GM18505 (cell line): ENCODE results near the gene ISX.

Experiments used
- ATAC-seq: cut with Tn5 transposase; IDR thresholded peaks from one replicate; pipeline ENCODE4 v1.9.1; 2021; ENCODE audit not compliant: unreplicated experiment
- POLR2A ChIP-seq: IDR thresholded peaks from 4 replicates; pipeline ENCODE4 v1.6.1; 2011; ENCODE audit warnings: borderline replicate concordance; ENCODE audit not compliant: insufficient read depth, insufficient read length; ENCODE audit errors: extremely low read depth

The ISX gene

GRCh38 chr22:35103761-35104160 is 37.8 kb downstream of the ISX start:
- ATAC-seq: no peak

GRCh38 chr22:35104491-35104890 is 38.5 kb downstream of the ISX start:
- no peak for ATAC-seq
- no peak for TF ChIP-seq POLR2A

More at GRCh38 chr22:35103761-35104160, 37.8 kb downstream of the ISX start:
- TF ChIP-seq POLR2A: no peak

DNA sequence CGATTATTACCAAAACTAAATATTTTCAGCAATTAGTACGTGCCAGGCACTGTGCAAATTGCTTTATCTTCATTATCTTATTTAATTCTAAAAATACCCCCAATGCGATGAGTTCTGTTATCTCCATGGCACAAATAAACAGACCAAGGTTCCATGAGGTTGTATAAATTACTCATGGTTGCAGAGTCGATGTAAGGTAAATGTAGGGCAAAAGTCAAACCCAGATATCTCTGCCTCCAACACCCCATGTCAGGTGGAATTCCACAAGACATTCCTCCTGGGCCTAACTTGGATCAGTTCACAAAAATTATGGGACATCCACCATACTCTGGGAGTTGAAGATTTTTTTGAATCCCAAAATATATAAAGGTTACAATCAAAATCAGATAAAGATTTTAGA is 43.7 kb downstream of the ISX start:
- no peak for TF ChIP-seq POLR2A
- ATAC-seq: no peak

DNA sequence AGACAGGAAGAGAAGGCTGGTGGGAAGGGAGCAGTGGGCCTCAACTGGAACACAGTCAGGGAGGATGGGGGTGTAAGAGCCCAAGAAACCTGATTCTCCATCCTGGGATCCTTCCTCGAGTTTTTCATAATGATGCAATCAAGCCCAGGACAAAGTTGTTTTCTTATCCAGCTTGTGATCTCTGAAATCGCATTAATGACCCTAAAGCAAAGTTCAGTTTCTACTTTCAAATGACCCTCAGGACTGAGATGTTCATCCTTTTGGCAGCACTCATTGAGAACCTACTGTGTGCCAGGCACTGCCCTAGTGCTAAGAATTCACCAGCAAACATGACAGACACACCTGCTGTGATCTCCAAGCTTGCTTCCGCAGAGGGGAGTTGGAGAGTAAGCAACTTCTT is 45.3 kb downstream of the ISX start:
- no peak for TF ChIP-seq POLR2A
- no peak for ATAC-seq

GRCh38 chr22:35113341-35113740 is 47.4 kb downstream of the ISX start:
- no peak for ATAC-seq
- TF ChIP-seq POLR2A: no peak

GRCh38 chr22:35114131-35114980 is 48.4 kb downstream of the ISX start:
- ATAC-seq: no peak
- TF ChIP-seq POLR2A: no peak

GRCh38 chr22:35115515-35115914 is 49.6 kb downstream of the ISX start:
- no peak for ATAC-seq
- no peak for TF ChIP-seq POLR2A

GRCh38 chr22:35116269-35116668 is 50.3 kb downstream of the ISX start:
- no peak for ATAC-seq
- TF ChIP-seq POLR2A: no peak

DNA sequence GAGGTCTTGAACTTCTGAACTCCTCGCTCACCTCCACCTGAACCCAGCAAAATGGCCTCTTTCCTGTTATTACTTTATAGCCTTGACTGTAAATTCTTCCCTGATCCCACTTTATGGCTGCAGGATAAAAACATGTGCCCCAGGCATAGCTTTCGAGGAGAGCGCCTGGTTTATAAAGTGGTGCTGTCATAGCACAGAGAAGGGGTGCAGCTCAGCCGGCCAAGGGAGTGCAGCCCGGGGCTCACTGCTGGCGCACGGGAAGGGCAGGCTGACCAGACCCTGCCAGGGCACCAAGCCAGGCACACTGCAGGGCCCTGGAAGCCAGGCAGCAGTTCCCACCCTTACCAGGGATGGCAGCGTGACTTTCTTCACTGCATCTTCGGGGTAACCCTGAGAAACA is 50.9 kb downstream of the ISX start:
- no peak for ATAC-seq
- TF ChIP-seq POLR2A: no peak

- no peak for TF ChIP-seq POLR2A
- no peak for ATAC-seq
Observed at GRCh38 chr22:35119494-35119893, 53.5 kb downstream of the ISX start.

DNA sequence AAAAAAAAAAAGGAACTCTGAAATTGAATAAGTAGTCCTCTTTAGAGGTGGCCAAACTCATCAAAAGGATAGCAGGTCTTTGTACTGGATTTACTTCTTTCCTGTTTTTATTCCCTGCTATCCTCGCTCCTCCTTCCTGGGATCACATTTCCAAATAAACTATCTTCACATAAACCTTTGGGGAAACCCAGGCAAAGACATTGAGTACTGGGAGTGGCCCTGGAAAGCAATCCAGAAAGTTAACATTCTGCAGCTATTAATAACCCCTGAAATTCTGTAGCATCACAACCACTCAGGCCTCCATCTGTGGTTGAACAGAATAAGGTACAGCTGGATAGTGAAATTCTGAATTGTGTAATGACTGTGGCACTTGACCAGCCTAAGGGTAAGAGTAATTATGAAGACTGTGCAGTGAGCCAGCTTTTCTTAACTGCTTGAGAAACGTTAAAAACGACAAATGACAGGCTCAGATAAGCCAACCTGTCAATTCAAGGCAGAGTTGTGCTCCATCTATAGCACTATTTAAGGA is 58.8 kb downstream of the ISX start:
- TF ChIP-seq POLR2A: no peak
- no peak for ATAC-seq

DNA sequence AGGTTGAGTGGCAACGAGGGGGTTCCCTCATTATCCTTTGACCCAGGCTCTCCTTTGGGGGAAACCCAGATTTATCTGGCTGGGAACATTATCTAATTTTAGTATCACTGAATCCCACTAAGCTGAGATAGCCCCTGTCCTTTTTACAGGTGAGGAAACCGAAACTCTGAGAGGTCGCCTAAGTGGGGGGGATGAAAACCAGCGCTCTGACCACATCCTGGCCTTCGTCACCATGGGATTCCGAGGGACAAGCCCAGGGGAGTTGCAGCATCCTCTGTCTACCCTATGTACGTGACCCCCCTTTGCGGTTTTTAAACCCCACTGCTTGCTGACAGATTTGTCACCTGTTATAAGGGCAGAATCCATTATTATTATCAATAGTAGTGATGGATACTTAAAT is 61.0 kb downstream of the ISX start:
- no peak for TF ChIP-seq POLR2A
- peak; percentile 48 for ATAC-seq

DNA sequence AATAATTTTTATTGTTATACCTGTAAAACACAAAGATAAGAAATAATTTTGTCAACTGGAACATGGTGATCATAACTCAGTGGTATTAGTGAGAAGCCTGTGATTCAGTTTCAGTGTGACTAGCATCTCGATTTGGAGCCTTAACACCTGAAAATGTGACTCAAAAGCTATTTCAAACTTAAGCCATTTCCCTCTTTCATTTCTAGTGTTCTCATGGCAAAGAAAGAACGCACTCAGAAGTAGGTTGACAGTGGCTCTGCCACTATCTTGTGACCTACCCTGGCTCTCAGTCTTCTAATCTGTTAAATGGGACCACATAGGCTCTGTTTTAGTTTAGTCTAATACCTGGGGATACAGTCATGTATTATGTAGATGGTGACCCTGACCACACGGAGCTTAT is 62.7 kb downstream of the ISX start:
- peak; percentile 45 for TF ChIP-seq POLR2A
- peak; percentile 41 for ATAC-seq

- TF ChIP-seq POLR2A: no peak
- ATAC-seq: no peak
Observed at GRCh38 chr22:35131525-35132000, 65.6 kb downstream of the ISX start.

DNA sequence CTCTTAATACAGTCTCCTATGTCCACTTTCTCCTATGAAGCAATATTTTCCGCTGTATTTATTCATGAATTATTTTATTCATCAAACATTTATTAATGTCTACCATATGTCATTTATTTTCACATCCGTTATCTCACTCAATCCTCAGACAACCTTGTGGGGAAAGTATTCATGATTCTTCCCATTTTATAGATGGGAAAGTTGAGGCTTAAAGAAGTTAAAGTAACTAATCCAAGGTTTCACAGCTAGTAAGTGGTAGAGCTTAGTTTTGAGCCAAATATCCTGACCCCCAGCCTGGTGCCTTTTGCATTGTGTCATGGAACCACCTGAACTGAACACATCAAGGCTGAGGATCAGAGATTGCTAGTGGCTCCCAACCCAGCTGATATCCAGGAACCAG is 66.6 kb downstream of the ISX start:
- no peak for ATAC-seq

DNA sequence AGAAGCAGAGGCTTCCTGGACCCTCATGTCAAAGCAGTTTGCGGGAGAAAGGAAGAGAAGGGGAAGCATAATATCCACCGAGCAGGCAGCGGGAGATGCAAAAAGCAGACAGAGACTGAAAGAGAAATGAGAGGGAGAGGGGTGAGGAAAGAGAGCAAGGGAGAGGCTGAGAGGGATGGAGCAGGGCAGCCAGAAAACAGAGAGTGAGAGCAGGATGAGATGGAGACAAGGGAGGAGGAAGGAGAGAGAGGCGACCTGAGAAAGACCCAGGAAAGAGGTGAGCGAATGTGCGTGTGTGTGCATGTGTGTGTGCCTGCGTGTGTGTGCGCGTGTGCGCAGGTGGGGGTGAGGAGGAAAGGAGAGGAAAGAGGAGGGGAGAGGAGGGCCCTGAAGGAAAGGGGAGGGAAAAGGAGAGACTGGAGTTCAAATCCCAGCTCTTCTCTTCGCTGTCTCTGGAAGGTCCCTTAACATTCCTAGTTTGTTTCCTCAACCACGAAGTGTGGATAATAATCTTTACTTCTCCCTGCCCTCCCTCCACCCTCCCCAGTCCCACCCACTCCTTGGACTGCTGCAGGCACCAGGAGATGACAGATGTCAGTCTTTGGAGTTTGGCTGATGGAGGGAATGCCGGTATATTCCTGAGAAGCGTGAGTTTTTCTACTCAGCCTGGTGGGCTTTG is 67.9 kb downstream of the ISX start:
- no peak for TF ChIP-seq POLR2A

More for the DNA sequence above, 66.6 kb downstream of the ISX start:
- no peak for TF ChIP-seq POLR2A

More for the DNA sequence above, 67.9 kb downstream of the ISX start:
- ATAC-seq: no peak
